Fibroblast of lung (primary cell): Measurements from ENCODE around the gene TCF7L1. TPM values are rescaled to one million over a fixed set of nuclear protein-coding genes. Genes with fewer than 3 reads are reported as not detected.

Source experiments
- DNase-seq, 2 donors: peaks; one replicate each; pipeline versions ENCODE4 v3.0.0 to v3.0.0-alpha.2; 2010; ENCODE audit warnings: low read depth in 2 of 2
- H2AFZ ChIP-seq: 2 replicates; pipeline ENCODE4 v1.5.1; 2012; ENCODE audit warnings: low read length, control low read depth, inconsistent platforms
- H3K27ac ChIP-seq: 2 replicates; pipeline ENCODE4 v1.5.1; 2011; ENCODE audit warnings: low read length, control low read depth; ENCODE audit not compliant: insufficient read depth
- H3K27me3 ChIP-seq: 2 replicates; pipeline ENCODE4 v1.5.1; 2011; ENCODE audit warnings: mild to moderate bottlenecking, low read length; ENCODE audit not compliant: control insufficient read depth, insufficient read depth
- H3K36me3 ChIP-seq: 2 replicates; pipeline ENCODE4 v1.5.1; 2011; ENCODE audit warnings: low read length; ENCODE audit not compliant: control insufficient read depth, insufficient read depth
- H3K4me1 ChIP-seq: 2 replicates; pipeline ENCODE4 v1.5.1; 2011; ENCODE audit warnings: low read length; ENCODE audit not compliant: control insufficient read depth, insufficient read depth; ENCODE audit errors: extremely low read depth
- H3K4me2 ChIP-seq: 2 replicates; pipeline ENCODE4 v1.5.1; 2011; ENCODE audit warnings: low read length, control low read depth; ENCODE audit not compliant: insufficient read depth; ENCODE audit errors: extremely low read depth
- H3K4me3 ChIP-seq, 4 experiments: fragments of 200-600 bp in 1 of 4; sonication (generic) in 1 of 4; replicated peaks in 1 of 4; 2 replicates each; pipeline ENCODE4 v1.5.1; 2011 to 2016; ENCODE audit warnings: low read length in 4 of 4, low read depth in 3 of 4, mild to moderate bottlenecking in 3 of 4, control low read depth in 2 of 4, inconsistent platforms in 1 of 4, mixed read lengths in 1 of 4; ENCODE audit not compliant: insufficient read depth in 1 of 4; ENCODE audit errors: control extremely low read depth in 1 of 4
- H3K79me2 ChIP-seq: 2 replicates; pipeline ENCODE4 v1.5.1; 2012; ENCODE audit warnings: mild to moderate bottlenecking, low read length, inconsistent platforms; ENCODE audit not compliant: control insufficient read depth, insufficient read depth
- H3K9ac ChIP-seq: 2 replicates; pipeline ENCODE4 v1.5.1; 2011; ENCODE audit warnings: mild to moderate bottlenecking, low read length, control low read depth; ENCODE audit not compliant: insufficient read depth
- H3K9me3 ChIP-seq: 2 replicates; pipeline ENCODE4 v1.5.1; 2012; ENCODE audit warnings: low read depth, low read length; ENCODE audit not compliant: control insufficient read depth, insufficient read depth
- H4K20me1 ChIP-seq: 2 replicates; pipeline ENCODE4 v1.5.1; 2011; ENCODE audit warnings: low read length; ENCODE audit not compliant: control insufficient read depth, insufficient read depth; ENCODE audit errors: extremely low read depth
- EZH2 ChIP-seq: IDR thresholded peaks from 2 replicates; pipeline ENCODE4 v1.5.1; 2012; ENCODE audit warnings: low read length, control low read depth, mild to moderate bottlenecking; ENCODE audit errors: missing control alignments
- polyA plus RNA-seq, 2 donors: library from polyadenylated mRNA; depleted of rRNA in 1 of 2; stranded (reverse) in 1 of 2; unstranded in 1 of 2; fragments of >200 nt; gene quantifications; 2 replicates each; pipeline ENCODE4 v1.2.1, GENCODE V29; 2011 to 2012; ENCODE audit warnings: missing spikeins in 1 of 2
- total RNA-seq: library from RNA; depleted of rRNA; stranded (reverse); fragments of >200 nt; gene quantifications from 2 replicates; pipeline ENCODE4 v1.2.1, GENCODE V29; 2014
- TF ChIP-seq, protein P1 (sequence below), 2 donors: IDR thresholded peaks in 1 of 2; conservative IDR thresholded peaks in 1 of 2; 1 replicate in 1 of 2; 2 replicates in 1 of 2; pipeline ENCODE4 v1.5.1; 2011 to 2012; ENCODE audit warnings: low read length in 2 of 2, control low read depth in 1 of 2, inconsistent platforms in 1 of 2, low read depth in 1 of 2, mild to moderate bottlenecking in 1 of 2

The TCF7L1 gene
- total and polyA plus RNA-seq, 2 donors (not counting 1 experiment from before 2014, with no cell fraction given) = 0.83 to 1.5 TPM

DNA sequence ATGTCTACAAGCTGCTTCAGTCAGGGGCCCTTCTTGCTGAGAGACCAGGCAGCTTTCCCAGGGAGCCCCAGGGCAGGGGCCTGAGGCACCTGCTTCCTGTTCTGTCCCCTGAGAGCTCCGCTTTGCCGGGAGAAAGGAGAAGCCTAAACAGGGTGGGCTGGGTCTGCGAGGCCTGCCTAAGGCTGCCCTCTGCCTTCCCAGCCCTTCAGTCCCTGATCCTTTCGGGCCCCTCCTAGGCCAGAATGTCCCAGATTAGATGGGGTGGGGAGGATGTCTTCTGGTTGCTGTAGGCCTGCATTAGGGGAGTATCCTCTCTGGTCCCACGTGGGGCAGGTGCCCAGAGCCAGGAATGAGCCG lies 122.2 kb downstream of the TCF7L1 start:
- no peak for TF ChIP-seq EZH2
- Histone ChIP-seq H3K4me2 (no peak overlapping the region), H3K27me3 (no peaks in the 10 kb centered on the region), H3K9me3 (no peaks in the 10 kb centered on the region), H3K79me2 (no peaks in the 10 kb centered on the region), H3K36me3 (no peaks in the 10 kb centered on the region), H3K9ac (no peak overlapping the region), H3K27ac (no peak overlapping the region), H3K4me3 (no peak overlapping the region), H2AFZ (no peak overlapping the region), H3K4me1 (peaks cover 20% of the 10 kb centered on the region), H4K20me1 (no peaks in the 10 kb centered on the region)
- DNase-seq = no peak

DNA sequence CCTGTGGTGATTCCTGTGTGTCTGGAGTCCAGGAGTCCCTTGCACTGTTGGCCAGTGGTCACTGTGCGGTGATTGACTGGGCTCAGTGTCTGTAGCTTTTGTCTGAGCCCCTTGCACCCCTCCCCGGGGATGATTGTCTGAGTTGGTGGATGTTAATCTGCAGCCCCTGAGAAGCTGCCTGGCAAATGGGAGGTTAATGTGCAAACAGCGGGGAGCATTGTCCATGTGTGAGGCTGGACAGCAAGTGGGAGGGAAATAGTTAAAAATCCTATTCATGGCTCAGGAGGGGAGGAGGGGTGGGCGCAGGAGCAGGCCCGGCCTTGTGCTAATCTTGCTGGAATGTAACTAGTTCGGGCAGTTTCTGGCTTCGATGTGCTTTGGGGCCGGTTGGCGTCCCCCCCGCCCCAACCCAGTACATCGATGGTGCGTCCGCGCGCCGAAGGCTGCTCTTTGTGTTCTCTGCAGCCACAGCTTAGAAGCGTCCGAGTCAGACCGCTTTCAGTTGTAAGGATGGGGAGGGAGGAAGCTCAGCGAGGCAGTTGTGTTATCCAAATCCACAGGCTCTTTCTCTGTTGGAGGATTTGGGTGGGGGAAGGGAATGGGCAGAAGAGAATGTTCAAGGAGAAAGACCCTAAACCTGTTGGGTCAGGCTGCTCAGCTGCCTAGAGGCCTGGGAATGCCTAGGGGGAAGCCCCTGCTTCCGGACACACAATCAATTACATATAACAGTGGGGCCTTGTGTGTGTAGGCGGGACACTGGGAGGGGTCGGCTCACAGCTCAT lies 122.8 kb downstream of the TCF7L1 start:
- H3K4me3 ChIP-seq = peak overlapping the region in 1 of 4 experiments; percentile 46
- peak; percentile 45 to 86 for DNase-seq
- H3K27me3 ChIP-seq = no peaks in the 10 kb centered on the region
- H3K9me3 ChIP-seq = no peaks in the 10 kb centered on the region
- no peaks in the 10 kb centered on the region for H3K36me3 ChIP-seq
- no peak overlapping the region for H2AFZ ChIP-seq
- no peak overlapping the region for H3K9ac ChIP-seq
- H4K20me1 ChIP-seq = no peaks in the 10 kb centered on the region
- TF ChIP-seq, protein P1, sequence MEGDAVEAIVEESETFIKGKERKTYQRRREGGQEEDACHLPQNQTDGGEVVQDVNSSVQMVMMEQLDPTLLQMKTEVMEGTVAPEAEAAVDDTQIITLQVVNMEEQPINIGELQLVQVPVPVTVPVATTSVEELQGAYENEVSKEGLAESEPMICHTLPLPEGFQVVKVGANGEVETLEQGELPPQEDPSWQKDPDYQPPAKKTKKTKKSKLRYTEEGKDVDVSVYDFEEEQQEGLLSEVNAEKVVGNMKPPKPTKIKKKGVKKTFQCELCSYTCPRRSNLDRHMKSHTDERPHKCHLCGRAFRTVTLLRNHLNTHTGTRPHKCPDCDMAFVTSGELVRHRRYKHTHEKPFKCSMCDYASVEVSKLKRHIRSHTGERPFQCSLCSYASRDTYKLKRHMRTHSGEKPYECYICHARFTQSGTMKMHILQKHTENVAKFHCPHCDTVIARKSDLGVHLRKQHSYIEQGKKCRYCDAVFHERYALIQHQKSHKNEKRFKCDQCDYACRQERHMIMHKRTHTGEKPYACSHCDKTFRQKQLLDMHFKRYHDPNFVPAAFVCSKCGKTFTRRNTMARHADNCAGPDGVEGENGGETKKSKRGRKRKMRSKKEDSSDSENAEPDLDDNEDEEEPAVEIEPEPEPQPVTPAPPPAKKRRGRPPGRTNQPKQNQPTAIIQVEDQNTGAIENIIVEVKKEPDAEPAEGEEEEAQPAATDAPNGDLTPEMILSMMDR (conservative IDR thresholded peaks at IDR 0.05 in 1 of 2, IDR thresholded peaks at IDR 0.05 in 1 of 2; ENCODE audit: low read depth in 1 of 2, low read length in 2 of 2) = no peak
- TF ChIP-seq EZH2 = no peak
- H3K4me1 ChIP-seq = peaks cover 20% of the 10 kb centered on the region
- H3K4me2 ChIP-seq = peak overlapping the region; percentile 60
- no peak overlapping the region for H3K27ac ChIP-seq
- no peaks in the 10 kb centered on the region for H3K79me2 ChIP-seq

DNA sequence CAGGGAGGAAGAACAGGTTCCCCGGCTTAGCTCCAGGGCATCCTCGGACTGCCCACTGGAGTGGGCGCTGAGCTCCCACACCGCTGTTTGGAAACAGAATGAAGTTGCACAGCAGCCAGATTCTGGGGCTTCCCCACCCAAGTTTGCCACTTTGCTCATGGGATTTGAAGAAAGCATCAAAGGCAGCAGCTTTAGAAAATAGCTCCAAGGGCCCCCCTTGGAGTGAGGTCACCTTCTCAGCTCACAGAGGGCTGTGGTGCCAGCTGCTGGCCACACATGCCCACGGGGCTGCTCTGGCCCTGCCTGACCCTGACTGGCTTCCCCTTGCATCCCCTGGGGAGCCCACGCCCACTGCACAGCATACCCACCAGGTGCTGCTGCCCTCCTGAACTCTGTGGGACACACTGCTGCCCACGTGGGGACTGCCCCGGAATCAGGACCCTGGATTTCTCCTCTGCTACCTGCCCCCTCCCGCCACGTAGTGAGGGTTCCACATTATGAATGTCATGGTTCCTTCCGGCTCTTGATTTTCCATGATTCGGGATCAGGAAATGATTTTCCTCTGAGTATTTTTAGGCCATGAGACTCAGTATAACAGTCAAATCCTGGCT lies 124.3 kb downstream of the TCF7L1 start:
- H3K27me3 ChIP-seq = no peaks in the 10 kb centered on the region
- H3K4me3 ChIP-seq = no peak overlapping the region
- no peaks in the 10 kb centered on the region for H3K36me3 ChIP-seq
- no peaks in the 10 kb centered on the region for H4K20me1 ChIP-seq
- H2AFZ ChIP-seq = no peak overlapping the region
- TF ChIP-seq EZH2 = no peak
- TF ChIP-seq, protein P1 (conservative IDR thresholded peaks at IDR 0.05 in 1 of 2, IDR thresholded peaks at IDR 0.05 in 1 of 2; ENCODE audit: low read depth in 1 of 2, low read length in 2 of 2) = no peak
- no peak overlapping the region for H3K4me2 ChIP-seq
- no peak for DNase-seq
- H3K4me1 ChIP-seq = peaks cover 20% of the 10 kb centered on the region
- H3K9ac ChIP-seq = no peak overlapping the region
- no peaks in the 10 kb centered on the region for H3K79me2 ChIP-seq
- H3K9me3 ChIP-seq = no peaks in the 10 kb centered on the region
- H3K27ac ChIP-seq = no peak overlapping the region
